22Rv1 (cell line): ENCODE results near the gene PARD6G.

Source experiments
- CTCF ChIP-seq: fragments of 450-650 bp; IDR thresholded peaks from 2 replicates; pipeline ENCODE4 v1.5.1; 2017; ENCODE audit warnings: mild to moderate bottlenecking
- ZFX ChIP-seq: fragments of 450-650 bp; IDR thresholded peaks from 2 replicates; pipeline ENCODE4 v1.6.1; 2017; ENCODE audit warnings: antibody characterized with exemption, borderline replicate concordance

GRCh38 chr18:80109676-80110078 lies 137.6 kb downstream of the PARD6G start:
- no peak for TF ChIP-seq CTCF
- TF ChIP-seq ZFX, result no peak
